IPS-18a (cell line): ENCODE measurements around the gene DTX3L.

Experiments used
- H3K27ac ChIP-seq: one replicate; pipeline ENCODE4 v1.5.1; 2013; ENCODE audit warnings: low read length
- H3K27me3 ChIP-seq: one replicate; pipeline ENCODE4 v1.6.1; 2013; ENCODE audit warnings: mild to moderate bottlenecking, low read length; ENCODE audit not compliant: control insufficient read depth, insufficient read depth
- H3K36me3 ChIP-seq: one replicate; pipeline ENCODE4 v1.6.1; 2013; ENCODE audit warnings: low read depth, low read length; ENCODE audit not compliant: control insufficient read depth
- H3K4me1 ChIP-seq: one replicate; pipeline ENCODE4 v1.6.1; 2013; ENCODE audit warnings: low read depth, low read length; ENCODE audit not compliant: control insufficient read depth
- H3K4me3 ChIP-seq: one replicate; pipeline ENCODE4 v1.5.1; 2013; ENCODE audit warnings: low read length
- H3K9ac ChIP-seq: one replicate; pipeline ENCODE4 v1.6.1; 2013; ENCODE audit warnings: mild to moderate bottlenecking, low read length, moderate library complexity
- H3K9me3 ChIP-seq: one replicate; pipeline ENCODE4 v1.6.1; 2013; ENCODE audit warnings: low read depth, low read length; ENCODE audit not compliant: control insufficient read depth

DTX3L gene

DNA sequence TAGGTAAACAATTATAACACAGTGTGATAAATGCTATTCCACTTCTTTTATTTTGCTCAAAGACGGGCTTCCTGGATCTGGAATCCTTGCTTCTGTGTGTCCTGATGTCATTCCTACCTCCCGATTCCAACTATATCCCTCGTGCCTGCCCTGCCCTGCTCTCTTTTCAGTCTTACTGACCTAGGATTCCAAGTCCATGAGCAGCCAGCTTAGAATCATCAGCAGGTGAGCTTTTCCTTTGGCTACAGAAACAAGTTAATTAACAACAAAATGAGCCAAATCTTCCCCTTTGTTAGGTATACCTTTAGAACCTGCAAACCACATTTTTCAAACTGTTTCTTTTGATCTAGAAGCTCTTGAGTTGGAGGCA lies 27.5 kb upstream of the DTX3L start:
- H3K4me1 ChIP-seq: peaks cover 16% of the 10 kb centered on the region
- H3K36me3 ChIP-seq: no peaks in the 10 kb centered on the region
- H3K4me3 ChIP-seq: no peak overlapping the region
- H3K9me3 ChIP-seq: no peaks in the 10 kb centered on the region
- no peak overlapping the region for H3K27ac ChIP-seq
- no peaks in the 10 kb centered on the region for H3K27me3 ChIP-seq
- H3K9ac ChIP-seq: no peak overlapping the region

DNA sequence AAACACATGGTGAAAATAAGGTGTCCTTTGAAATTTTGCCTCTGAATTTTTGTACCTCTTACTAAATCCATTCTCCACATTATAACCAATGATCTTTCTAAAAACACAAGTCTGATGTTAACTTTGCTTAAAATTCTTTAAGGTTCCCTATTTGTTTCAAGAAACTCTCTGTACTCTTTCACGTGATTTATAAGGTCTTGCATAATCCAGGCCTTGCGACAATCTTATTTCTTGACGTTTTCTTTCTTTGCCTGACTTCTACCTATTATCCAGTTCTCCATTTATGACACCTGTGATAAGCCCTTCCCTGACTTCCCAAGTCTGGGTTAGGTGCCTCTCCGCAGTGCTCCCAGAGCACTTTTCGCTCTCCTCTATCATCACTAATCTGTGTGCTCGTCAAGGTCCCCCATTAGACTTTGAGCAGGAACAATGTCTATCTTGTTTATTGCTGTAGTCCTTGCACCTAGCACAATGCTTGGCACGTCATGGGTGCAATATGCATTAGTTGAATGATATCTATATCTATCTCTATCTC lies 25.1 kb upstream of the DTX3L start:
- Histone ChIP-seq H3K36me3 (no peaks in the 10 kb centered on the region), H3K9me3 (no peaks in the 10 kb centered on the region), H3K4me3 (no peak overlapping the region), H3K27me3 (no peaks in the 10 kb centered on the region), H3K4me1 (peaks cover 16% of the 10 kb centered on the region), H3K27ac (no peak overlapping the region), H3K9ac (no peak overlapping the region)

DNA sequence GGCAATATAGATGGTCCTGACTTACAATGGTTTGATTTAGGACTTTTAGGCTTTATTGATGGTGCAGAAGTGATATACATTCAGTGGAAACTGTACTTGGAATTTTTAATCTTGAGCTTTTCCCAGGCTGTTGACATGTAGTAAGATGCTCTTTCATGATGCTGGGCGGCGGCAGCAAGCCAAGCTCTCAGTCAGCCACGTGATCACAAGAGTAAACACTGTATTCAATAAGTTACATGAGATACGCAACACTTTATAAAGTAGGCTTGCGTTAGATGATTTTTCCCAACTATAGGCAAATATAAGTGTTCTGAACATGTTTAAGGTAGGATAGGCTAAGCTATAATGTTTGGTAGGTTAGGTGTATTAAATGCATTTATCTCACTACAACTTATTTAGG lies 18.0 kb upstream of the DTX3L start:
- Histone ChIP-seq H3K9ac (no peak overlapping the region), H3K27ac (no peak overlapping the region), H3K4me3 (no peak overlapping the region), H3K9me3 (no peaks in the 10 kb centered on the region), H3K4me1 (no peaks in the 10 kb centered on the region), H3K27me3 (no peaks in the 10 kb centered on the region), H3K36me3 (no peaks in the 10 kb centered on the region)

DNA sequence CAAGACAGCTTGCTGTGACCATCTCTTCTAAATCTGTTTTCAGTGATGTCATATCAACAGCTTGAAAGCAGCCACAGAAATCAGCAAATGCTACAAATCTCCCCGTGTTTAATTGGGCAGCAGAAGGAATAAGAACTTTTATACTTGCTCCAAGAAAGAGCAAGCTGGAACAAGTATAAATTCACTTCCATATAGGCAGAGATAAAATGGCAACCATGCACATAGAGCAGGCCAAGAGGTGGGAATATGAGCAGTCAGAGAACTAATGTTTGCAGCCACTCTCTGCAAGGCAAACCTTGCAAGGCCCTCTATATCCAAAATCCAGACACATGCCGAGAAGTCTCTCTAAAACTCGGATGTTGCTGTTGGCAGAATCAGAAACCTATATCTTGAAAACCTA lies 16.1 kb upstream of the DTX3L start:
- Histone ChIP-seq H3K36me3 (no peaks in the 10 kb centered on the region), H3K27me3 (no peaks in the 10 kb centered on the region), H3K4me1 (no peaks in the 10 kb centered on the region), H3K9me3 (no peaks in the 10 kb centered on the region), H3K27ac (no peak overlapping the region), H3K4me3 (no peak overlapping the region), H3K9ac (no peak overlapping the region)

DNA sequence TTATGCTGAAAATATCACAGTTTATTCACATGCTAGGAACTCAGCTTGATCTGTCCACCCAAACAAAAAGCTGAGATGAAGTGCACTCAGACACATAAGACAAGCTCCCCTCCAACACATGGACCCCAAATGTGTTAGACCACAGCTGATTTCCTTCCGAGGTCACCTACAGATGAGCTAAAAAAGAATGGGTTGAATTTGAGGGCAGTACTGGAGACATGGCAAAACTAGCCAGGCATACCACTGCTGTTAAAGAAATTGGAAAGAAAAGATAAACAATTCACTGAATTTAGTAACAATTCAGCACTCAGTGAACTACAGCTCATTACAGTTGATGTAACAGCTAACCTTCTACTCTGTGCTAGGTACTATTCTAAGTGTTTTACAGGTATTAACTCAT lies 15.5 kb upstream of the DTX3L start:
- no peaks in the 10 kb centered on the region for H3K27me3 ChIP-seq
- no peaks in the 10 kb centered on the region for H3K4me1 ChIP-seq
- H3K9ac ChIP-seq: no peak overlapping the region
- no peaks in the 10 kb centered on the region for H3K9me3 ChIP-seq
- H3K4me3 ChIP-seq: no peak overlapping the region
- no peaks in the 10 kb centered on the region for H3K36me3 ChIP-seq
- no peak overlapping the region for H3K27ac ChIP-seq

DNA sequence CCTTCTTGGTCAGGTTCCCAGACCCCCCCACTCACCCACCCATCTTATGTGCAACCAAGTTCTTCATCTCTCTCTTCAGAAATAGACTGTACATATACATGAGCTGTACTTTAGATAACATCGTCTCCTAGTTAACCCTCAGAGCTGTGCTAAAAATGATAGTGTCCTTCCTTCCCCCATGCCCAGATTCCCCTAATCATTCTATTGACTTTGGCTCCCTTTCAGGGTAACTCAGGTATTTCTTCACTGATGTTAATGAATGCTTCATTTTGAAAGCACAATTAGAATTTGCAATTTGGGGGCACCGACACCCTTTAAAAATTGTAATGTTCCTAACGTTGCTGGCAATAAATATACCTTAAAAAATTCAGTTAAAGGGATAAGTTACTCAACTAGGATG lies 11.0 kb upstream of the DTX3L start:
- no peak overlapping the region for H3K9ac ChIP-seq
- no peak overlapping the region for H3K27ac ChIP-seq
- H3K36me3 ChIP-seq: no peaks in the 10 kb centered on the region
- H3K4me1 ChIP-seq: no peaks in the 10 kb centered on the region
- H3K9me3 ChIP-seq: no peaks in the 10 kb centered on the region
- H3K27me3 ChIP-seq: no peaks in the 10 kb centered on the region
- H3K4me3 ChIP-seq: no peak overlapping the region

DNA sequence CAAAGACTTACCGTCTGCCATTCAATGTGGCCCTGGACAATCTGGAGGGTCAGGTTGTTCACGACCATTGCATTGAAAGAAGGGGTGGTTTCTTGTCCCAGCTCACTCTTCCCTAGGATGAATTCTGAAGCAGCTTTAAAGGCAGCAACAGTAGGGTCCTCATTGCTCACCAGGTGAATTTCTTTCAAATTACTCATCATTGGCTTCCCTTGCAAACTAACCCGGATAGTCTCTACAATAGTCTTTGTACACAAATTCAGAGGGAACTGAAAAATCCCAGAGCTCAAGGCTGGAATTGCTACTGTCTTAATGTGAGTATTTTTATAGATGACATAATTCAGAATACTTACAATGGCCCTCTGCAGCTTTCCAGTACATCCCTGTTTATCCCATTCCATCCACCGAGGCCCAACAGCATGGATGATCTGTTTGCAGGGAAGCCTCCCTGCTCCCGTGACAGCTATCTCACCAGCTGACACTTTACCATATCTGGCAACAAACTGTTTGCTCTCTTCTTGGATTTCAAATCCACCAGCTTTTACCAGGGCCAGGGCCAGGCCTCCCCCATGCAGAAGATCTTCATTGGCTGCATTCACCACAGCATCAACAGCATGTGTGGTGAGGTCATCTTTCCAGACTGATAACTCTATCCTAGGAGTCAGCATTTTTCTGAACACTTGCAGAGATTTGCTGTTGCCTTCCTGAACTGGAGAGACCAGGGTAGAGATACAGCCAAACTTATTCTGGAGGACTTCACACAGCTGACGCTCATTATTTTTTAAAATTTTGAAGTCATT lies 8.7 kb upstream of the DTX3L start:
- H3K36me3 ChIP-seq: no peaks in the 10 kb centered on the region
- H3K27me3 ChIP-seq: no peaks in the 10 kb centered on the region
- H3K9me3 ChIP-seq: no peaks in the 10 kb centered on the region
- H3K4me3 ChIP-seq: no peak overlapping the region
- no peak overlapping the region for H3K9ac ChIP-seq
- peaks cover 8% of the 10 kb centered on the region for H3K4me1 ChIP-seq
- no peak overlapping the region for H3K27ac ChIP-seq

DNA sequence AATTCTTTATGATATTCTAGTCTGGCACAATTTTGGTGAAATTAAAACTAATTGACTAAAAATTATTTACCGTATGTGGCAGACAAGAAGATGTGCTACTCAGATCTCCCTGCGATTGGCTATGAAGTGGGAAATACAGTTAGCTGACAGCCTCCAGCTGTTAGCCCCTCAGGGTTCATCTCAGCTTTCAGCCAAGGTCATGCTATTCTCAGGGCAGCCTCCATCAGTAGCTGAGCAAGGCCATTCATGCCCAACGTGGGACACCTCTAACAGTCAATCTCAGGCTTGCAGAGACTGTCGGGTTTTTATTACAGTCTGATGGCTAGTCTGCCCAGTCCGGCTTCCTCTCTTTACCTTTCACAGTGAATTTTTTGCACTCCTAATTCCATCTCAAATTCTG lies 6.8 kb upstream of the DTX3L start:
- Histone ChIP-seq H3K9ac (no peak overlapping the region), H3K36me3 (no peaks in the 10 kb centered on the region), H3K4me3 (no peak overlapping the region), H3K27ac (no peak overlapping the region), H3K9me3 (no peaks in the 10 kb centered on the region), H3K4me1 (peaks cover 8% of the 10 kb centered on the region), H3K27me3 (no peaks in the 10 kb centered on the region)

DNA sequence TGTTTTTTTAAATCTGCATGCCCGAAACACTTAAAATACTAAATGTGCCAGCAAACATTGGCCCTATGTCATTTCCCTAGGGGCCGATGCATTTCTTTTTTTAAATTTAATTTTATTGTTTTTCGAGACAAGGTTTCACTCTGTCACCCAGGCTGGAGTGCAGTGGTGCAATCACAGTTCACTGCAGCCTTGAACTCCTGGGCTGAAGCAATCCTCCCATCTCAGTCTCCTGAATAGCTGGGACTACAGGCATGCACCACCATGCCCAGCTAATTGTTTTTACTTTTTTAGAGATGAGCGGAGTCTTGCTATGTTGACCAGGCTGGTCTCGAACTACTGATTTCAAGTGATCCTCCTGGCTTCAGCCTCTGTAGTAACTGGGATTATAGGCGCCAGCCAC lies 5.5 kb upstream of the DTX3L start:
- peaks cover 8% of the 10 kb centered on the region for H3K4me1 ChIP-seq
- H3K9me3 ChIP-seq: no peaks in the 10 kb centered on the region
- no peak overlapping the region for H3K9ac ChIP-seq
- H3K27ac ChIP-seq: no peak overlapping the region
- no peaks in the 10 kb centered on the region for H3K36me3 ChIP-seq
- peaks cover 3% of the 10 kb centered on the region for H3K27me3 ChIP-seq
- no peak overlapping the region for H3K4me3 ChIP-seq

DNA sequence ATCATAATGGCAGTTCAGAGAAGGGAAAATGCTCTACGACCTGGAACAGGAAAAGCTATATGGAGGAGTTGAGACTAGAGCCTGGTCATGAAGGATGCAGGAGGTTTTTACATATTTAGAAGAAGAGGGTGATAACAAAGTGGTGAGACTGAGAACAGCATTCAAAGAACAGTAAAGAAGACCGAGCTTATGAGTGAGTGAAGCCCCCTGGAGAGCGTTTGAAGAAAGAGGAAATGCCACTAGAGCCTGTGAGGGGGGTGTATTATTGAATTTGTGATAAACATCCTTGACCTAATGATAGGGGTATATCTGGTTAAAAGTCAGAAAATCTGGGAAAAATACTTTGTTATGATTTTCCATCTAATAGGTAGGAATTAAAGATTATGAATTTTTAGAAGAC lies 4.2 kb upstream of the DTX3L start:
- Histone ChIP-seq H3K9ac (no peak overlapping the region), H3K4me1 (peaks cover 11% of the 10 kb centered on the region), H3K27me3 (peaks cover 7% of the 10 kb centered on the region), H3K9me3 (no peaks in the 10 kb centered on the region), H3K36me3 (no peaks in the 10 kb centered on the region), H3K4me3 (no peak overlapping the region), H3K27ac (no peak overlapping the region)

DNA sequence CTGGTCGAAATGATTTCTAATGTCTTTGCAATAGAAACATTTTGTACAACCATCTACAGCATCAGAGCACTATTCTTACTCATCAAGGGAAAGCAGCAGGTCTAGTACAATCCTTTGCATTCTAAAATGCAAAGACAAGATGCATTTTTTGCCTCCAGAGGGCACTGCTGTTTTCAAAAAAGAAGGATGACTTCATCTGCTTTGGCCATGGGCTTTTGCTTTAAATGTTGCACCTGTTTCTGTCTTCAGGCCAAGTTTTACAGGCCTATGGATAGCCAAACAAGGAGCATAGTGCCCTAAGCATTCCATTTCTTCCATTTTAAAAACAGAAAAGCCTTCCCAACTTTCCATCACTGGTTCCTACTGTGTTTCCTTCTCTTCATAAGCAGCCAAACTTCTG lies 3.5 kb upstream of the DTX3L start:
- no peak overlapping the region for H3K9ac ChIP-seq
- H3K27ac ChIP-seq: no peak overlapping the region
- H3K9me3 ChIP-seq: no peaks in the 10 kb centered on the region
- peaks cover 9% of the 10 kb centered on the region for H3K27me3 ChIP-seq
- no peak overlapping the region for H3K4me3 ChIP-seq
- peaks cover 12% of the 10 kb centered on the region for H3K4me1 ChIP-seq
- H3K36me3 ChIP-seq: no peaks in the 10 kb centered on the region
